Endodermal cell (in vitro differentiated cells): ENCODE data around the gene WDR90. TPM values are rescaled to one million over a fixed set of nuclear protein-coding genes. Genes with fewer than 3 reads are reported as not detected.

Source experiments
- DNase-seq: peaks from one replicate; pipeline ENCODE4 v3.0.0-alpha.2; 2017
- H3K27ac ChIP-seq: 2 replicates; pipeline ENCODE4 v1.5.1; 2013; ENCODE audit warnings: mild to moderate bottlenecking, low read depth, low read length, moderate library complexity
- H3K27me3 ChIP-seq: 2 replicates; pipeline ENCODE4 v1.6.1; 2013; ENCODE audit warnings: mild to moderate bottlenecking, low read length, moderate library complexity; ENCODE audit not compliant: insufficient read depth, control insufficient read depth, poor library complexity, severe bottlenecking
- H3K36me3 ChIP-seq: 2 replicates; pipeline ENCODE4 v1.7.0; 2013; ENCODE audit warnings: mild to moderate bottlenecking, low read length, moderate library complexity; ENCODE audit not compliant: control insufficient read depth, insufficient read depth
- H3K4me1 ChIP-seq: one replicate; pipeline ENCODE4 v1.7.0; 2013; ENCODE audit warnings: low read length; ENCODE audit not compliant: control insufficient read depth, insufficient read depth
- H3K4me3 ChIP-seq: 2 replicates; pipeline ENCODE4 v1.5.1; 2013; ENCODE audit warnings: mild to moderate bottlenecking, low read length, moderate library complexity
- H3K9ac ChIP-seq: 2 replicates; pipeline ENCODE4 v1.6.1; 2013; ENCODE audit warnings: mild to moderate bottlenecking, low read length, moderate library complexity; ENCODE audit not compliant: poor library complexity, severe bottlenecking; ENCODE audit errors: extremely low read depth
- H3K9me3 ChIP-seq: 2 replicates; pipeline ENCODE4 v1.6.1; 2013; ENCODE audit warnings: mild to moderate bottlenecking, low read length, moderate library complexity; ENCODE audit not compliant: control insufficient read depth
- H3K27ac Mint-ChIP-seq: 2 replicates; pipeline ENCODE4 v1.8.0; 2020; ENCODE audit warnings: mixed read lengths
- H3K27me3 Mint-ChIP-seq: 2 replicates; pipeline ENCODE4 v1.8.0; 2021; ENCODE audit warnings: mild to moderate bottlenecking, mixed read lengths; ENCODE audit not compliant: insufficient read depth
- H3K36me3 Mint-ChIP-seq: 2 replicates; pipeline ENCODE4 v1.8.0; 2020; ENCODE audit warnings: low read depth, mixed read lengths
- H3K4me1 Mint-ChIP-seq: 2 replicates; pipeline ENCODE4 v1.8.0; 2020; ENCODE audit warnings: mixed read lengths
- H3K4me3 Mint-ChIP-seq: 2 replicates; pipeline ENCODE4 v1.8.0; 2020; ENCODE audit warnings: mild to moderate bottlenecking, moderate library complexity, mixed read lengths
- H3K9me3 Mint-ChIP-seq: 2 replicates; pipeline ENCODE4 v1.8.0; 2020; ENCODE audit warnings: mild to moderate bottlenecking, mixed read lengths
- CTCF ChIP-seq: fragments of 200-600 bp; sonication (generic); conservative IDR thresholded peaks from 2 replicates; pipeline ENCODE4 v1.5.0; 2021; ENCODE audit warnings: antibody characterized with exemption, mild to moderate bottlenecking
- WGBS, 2 experiments: methylation state at CpG; one replicate each; pipeline versions ENCODE4 v1.1.5 to v1.1.7; 2013; ENCODE audit warnings: missing lambda C conversion rate in 2 of 2, mixed read lengths in 1 of 2; ENCODE audit not compliant: insufficient coverage in 1 of 2, insufficient read length in 1 of 2; 5-methylcytosine and 5-hydroxymethylcytosine counted together
- total RNA-seq, 2 donors: library from RNA; stranded (reverse); fragmentation: NEBNext Ultra II Directional in 1 of 2; extraction: Animal tissue kit (Norgen Biotek cat#: 25700) in 1 of 2; gene quantifications; 2 replicates in 1 of 2; 3 replicates in 1 of 2; pipeline ENCODE4 v1.2.1, GENCODE V29; 2021

Gene WDR90
- total RNA-seq, 2 donors from 2014 or later = 112 to 120 TPM

GRCh38 chr16:662095-662494 lies 12.9 kb downstream of the WDR90 start:
- Histone ChIP-seq H3K9ac (no peak overlapping the region), H3K27ac (no peak overlapping the region), H3K36me3 (no peaks in the 10 kb centered on the region), H3K4me1 (no peaks in the 10 kb centered on the region), H3K9me3 (no peaks in the 10 kb centered on the region), H3K4me3 (no peak overlapping the region), H3K27me3 (no peaks in the 10 kb centered on the region)
- Mint-ChIP-seq H3K4me3 (no peak overlapping the region), H3K4me1 (peaks cover 3% of the 10 kb centered on the region), H3K36me3 (peaks cover 8% of the 10 kb centered on the region), H3K9me3 (no peaks in the 10 kb centered on the region), H3K27ac (no peak overlapping the region), H3K27me3 (no peaks in the 10 kb centered on the region)
- no peak for TF ChIP-seq CTCF
- WGBS, 2 experiments = 94% methylated on average over 17 to 19 of the region's 19 CpGs
- no peak for DNase-seq

GRCh38 chr16:662597-662996 lies 13.4 kb downstream of the WDR90 start:
- no peaks in the 10 kb centered on the region for H3K27me3 Mint-ChIP-seq
- H3K4me3 Mint-ChIP-seq = no peak overlapping the region
- no peak overlapping the region for H3K27ac Mint-ChIP-seq
- Histone ChIP-seq H3K9me3 (no peaks in the 10 kb centered on the region), H3K27ac (no peak overlapping the region), H3K36me3 (no peaks in the 10 kb centered on the region), H3K4me1 (peaks cover 3% of the 10 kb centered on the region), H3K4me3 (no peak overlapping the region), H3K9ac (no peak overlapping the region), H3K27me3 (no peaks in the 10 kb centered on the region)
- TF ChIP-seq CTCF = no peak
- H3K9me3 Mint-ChIP-seq = no peaks in the 10 kb centered on the region
- 94 to 97% methylated on average over 19 to 21 of the region's 21 CpGs for WGBS, 2 experiments
- DNase-seq = no peak
- H3K4me1 Mint-ChIP-seq = peaks cover 5% of the 10 kb centered on the region
- H3K36me3 Mint-ChIP-seq = peaks cover 9% of the 10 kb centered on the region

GRCh38 chr16:666572-666971 lies 17.4 kb downstream of the WDR90 start:
- H3K4me1 ChIP-seq = peaks cover 4% of the 10 kb centered on the region
- no peaks in the 10 kb centered on the region for H3K9me3 ChIP-seq
- no peak overlapping the region for H3K9ac ChIP-seq
- peaks cover 19% of the 10 kb centered on the region for H3K36me3 Mint-ChIP-seq
- no peak overlapping the region for H3K27ac Mint-ChIP-seq
- DNase-seq = no peak
- 84 to 89% methylated on average over 9 to 13 of the region's 13 CpGs for WGBS, 2 experiments
- H3K4me3 ChIP-seq = no peak overlapping the region
- H3K9me3 Mint-ChIP-seq = no peaks in the 10 kb centered on the region
- H3K4me1 Mint-ChIP-seq = peaks cover 3% of the 10 kb centered on the region
- H3K27ac ChIP-seq = no peak overlapping the region
- H3K4me3 Mint-ChIP-seq = no peak overlapping the region
- peaks cover 24% of the 10 kb centered on the region for H3K36me3 ChIP-seq
- H3K27me3 ChIP-seq = no peaks in the 10 kb centered on the region
- H3K27me3 Mint-ChIP-seq = no peaks in the 10 kb centered on the region
- no peak for TF ChIP-seq CTCF
